Astrocyte of the cerebellum (primary cell): Measurements from ENCODE around the gene GPR157.

Source experiments
- DNase-seq: peaks from one replicate; pipeline ENCODE4 v3.0.0-alpha.2; 2011; ENCODE audit warnings: low read depth
- H3K4me3 ChIP-seq: 2 replicates; pipeline ENCODE4 v1.5.1; 2011; ENCODE audit warnings: mild to moderate bottlenecking, low read depth, low read length, moderate library complexity
- CTCF ChIP-seq: IDR thresholded peaks from 2 replicates; pipeline ENCODE4 v1.5.1; 2012; ENCODE audit warnings: low read length, low read depth, moderate library complexity, mild to moderate bottlenecking; ENCODE audit errors: missing control alignments
- in situ Hi-C: cut with HindIII; loops from 2 replicates; pipeline ENCODE4 v1.10.0; 2017; ENCODE audit warnings: low sequenced_read_pairs

Gene GPR157

GRCh38 chr1:9080705-9081291 is 48.1 kb downstream of the GPR157 start:
- peak; percentile 56 for DNase-seq
- H3K4me3 ChIP-seq, result no peak overlapping the region
- TF ChIP-seq CTCF, result no peak
- in situ Hi-C loops, result no loop called here

- H3K4me3 ChIP-seq, result no peak overlapping the region
- in situ Hi-C loops, result no loop called here
- DNase-seq, result no peak
- no peak for TF ChIP-seq CTCF
Measured at GRCh38 chr1:9079988-9080704, 48.8 kb downstream of the GPR157 start.

- no peak for DNase-seq
- TF ChIP-seq CTCF, result no peak
- no peak overlapping the region for H3K4me3 ChIP-seq
- in situ Hi-C loops, result no loop called here
Measured at GRCh38 chr1:9078752-9079500, 50.0 kb downstream of the GPR157 start.

GRCh38 chr1:9078015-9078751 is 50.7 kb downstream of the GPR157 start:
- no peak overlapping the region for H3K4me3 ChIP-seq
- in situ Hi-C loops, result no loop called here
- TF ChIP-seq CTCF, result no peak
- peak; percentile 65 for DNase-seq

- H3K4me3 ChIP-seq, result no peak overlapping the region
- in situ Hi-C loops, result no loop called here
- no peak for TF ChIP-seq CTCF
- no peak for DNase-seq
Measured at GRCh38 chr1:9075022-9075421, 53.9 kb downstream of the GPR157 start.

- TF ChIP-seq CTCF, result no peak
- DNase-seq, result no peak
Measured at GRCh38 chr1:9073143-9073542, 55.8 kb downstream of the GPR157 start.

More at GRCh38 chr1:9073143-9073542, 55.8 kb downstream of the GPR157 start:
- no peak overlapping the region for H3K4me3 ChIP-seq
- in situ Hi-C loops, result no loop called here
